HEK293 (cell line): ENCODE measurements around the gene THSD7B.
"Not testable (repeated sequence)": the region's sequence is repeated elsewhere in the genome, so short reads cannot be mapped to it uniquely, and the experiment has no call there.

ENCODE experiments used
- CTCF ChIA-PET: fragments of 350-600 bp; formaldehyde crosslinking; extraction: SDS; loops from one replicate; lab custom pipeline; 2021; ENCODE audit warnings: antibody characterized with exemption; lab: Yijun Ruan, JAX
- POLR2A ChIA-PET: fragments of 300-600 bp; formaldehyde crosslinking; extraction: SDS; loops from one replicate; lab custom pipeline; 2020; ENCODE audit warnings: antibody characterized with exemption, inconsistent platforms; lab: Yijun Ruan, JAX
- H3K27ac ChIP-seq: fragments of 200-500 bp; sonication (Bioruptor generic); 2 replicates; pipeline ENCODE4 v1.5.1; 2014; ENCODE audit warnings: low read depth, low read length, control low read depth, inconsistent platforms; ENCODE audit errors: extremely low read depth
- H3K36me3 ChIP-seq, 2 experiments: fragments of 200-500 bp in 1 of 2; sonication (Bioruptor generic) in 1 of 2; 1 replicate in 1 of 2; 2 replicates in 1 of 2; pipeline ENCODE4 v1.5.1; 2014 to 2017; ENCODE audit warnings: inconsistent platforms in 2 of 2, low read length in 2 of 2; ENCODE audit not compliant: control insufficient read depth in 2 of 2, insufficient read depth in 1 of 2
- H3K4me1 ChIP-seq: fragments of 200-500 bp; sonication (Bioruptor generic); 2 replicates; pipeline ENCODE4 v1.5.1; 2014; ENCODE audit warnings: mild to moderate bottlenecking, low read length, inconsistent platforms; ENCODE audit not compliant: control insufficient read depth, insufficient read depth
- H3K4me3 ChIP-seq: 2 replicates; pipeline ENCODE4 v1.5.1; 2011; ENCODE audit warnings: low read depth, mild to moderate bottlenecking, control low read depth, low read length, moderate library complexity
- H3K9me3 ChIP-seq: fragments of 200-500 bp; sonication (Bioruptor generic); 2 replicates; pipeline ENCODE4 v1.5.1; 2014; ENCODE audit warnings: low read depth, low read length, inconsistent platforms; ENCODE audit not compliant: control insufficient read depth, insufficient read depth
- GLI2 ChIP-seq: fragments of 450-650 bp; formaldehyde crosslinking; IDR thresholded peaks from 2 replicates; pipeline ENCODE4; 2017; ENCODE audit warnings: missing biosample characterization, missing genetic modification characterization, low read depth, borderline replicate concordance
- GLI4 ChIP-seq: fragments of 450-650 bp; formaldehyde crosslinking; IDR thresholded peaks from 2 replicates; pipeline ENCODE4 v1.5.1; 2016; ENCODE audit warnings: missing biosample characterization, missing genetic modification characterization
- HOXD13 ChIP-seq: sonication (generic); formaldehyde crosslinking; IDR thresholded peaks from 2 replicates; pipeline ENCODE4 v1.8.0; 2022; ENCODE audit warnings: missing genetic modification reagents, borderline replicate concordance
- OVOL3 ChIP-seq: fragments of 450-650 bp; formaldehyde crosslinking; IDR thresholded peaks from 2 replicates; pipeline ENCODE4 v1.5.1; 2016; ENCODE audit warnings: missing biosample characterization, missing genetic modification characterization
- TRIM28 ChIP-seq: IDR thresholded peaks from 2 replicates; pipeline ENCODE4 v1.6.1; 2011; ENCODE audit warnings: low read length, control low read depth, borderline replicate concordance
- ZBTB8A ChIP-seq: fragments of 450-650 bp; formaldehyde crosslinking; IDR thresholded peaks from 2 replicates; pipeline ENCODE4 v1.5.1; 2016; ENCODE audit warnings: missing biosample characterization, missing genetic modification characterization
- ZNF140 ChIP-seq: fragments of 450-650 bp; formaldehyde crosslinking; IDR thresholded peaks from 2 replicates; pipeline ENCODE4 v1.5.1; 2016; ENCODE audit warnings: missing biosample characterization, missing genetic modification characterization
- ZNF202 ChIP-seq: fragments of 450-650 bp; formaldehyde crosslinking; IDR thresholded peaks from 2 replicates; pipeline ENCODE4 v1.5.1; 2016; ENCODE audit warnings: missing biosample characterization, missing genetic modification characterization, borderline replicate concordance
- ZNF266 ChIP-seq: fragments of 450-650 bp; formaldehyde crosslinking; IDR thresholded peaks from 2 replicates; pipeline ENCODE4 v1.5.1; 2016; ENCODE audit warnings: missing biosample characterization, missing genetic modification characterization, low read depth
- ZNF394 ChIP-seq: fragments of 450-650 bp; formaldehyde crosslinking; IDR thresholded peaks from 2 replicates; pipeline ENCODE4 v1.5.1; 2016; ENCODE audit warnings: missing biosample characterization, missing genetic modification characterization, mild to moderate bottlenecking, moderate library complexity, borderline replicate concordance
- ZNF404 ChIP-seq: fragments of 450-650 bp; formaldehyde crosslinking; IDR thresholded peaks from 2 replicates; pipeline ENCODE4 v1.5.1; 2017; ENCODE audit warnings: missing biosample characterization, missing genetic modification characterization
- ZNF426 ChIP-seq: fragments of 450-650 bp; formaldehyde crosslinking; IDR thresholded peaks from 2 replicates; pipeline ENCODE4 v1.5.1; 2017; ENCODE audit warnings: missing biosample characterization, missing genetic modification characterization, mild to moderate bottlenecking, inconsistent platforms, moderate library complexity
- ZNF473 ChIP-seq: fragments of 450-650 bp; formaldehyde crosslinking; IDR thresholded peaks from 2 replicates; pipeline ENCODE4 v1.5.1; 2017; ENCODE audit warnings: missing biosample characterization, missing genetic modification characterization
- ZNF555 ChIP-seq: fragments of 450-650 bp; formaldehyde crosslinking; conservative IDR thresholded peaks from 2 replicates; pipeline ENCODE4 v1.5.1; 2017; ENCODE audit warnings: missing biosample characterization, mild to moderate bottlenecking, missing genetic modification characterization, inconsistent platforms
- ZNF623 ChIP-seq: fragments of 450-650 bp; formaldehyde crosslinking; IDR thresholded peaks from 2 replicates; pipeline ENCODE4 v1.5.1; 2016; ENCODE audit warnings: missing biosample characterization, missing genetic modification characterization
- ZSCAN30 ChIP-seq: fragments of 450-650 bp; IDR thresholded peaks from 2 replicates; pipeline ENCODE4 v1.5.1; 2018; ENCODE audit warnings: missing biosample characterization, mild to moderate bottlenecking, missing genetic modification characterization, moderate library complexity
- TF ChIP-seq, protein P1 (sequence below): fragments of 450-650 bp; formaldehyde crosslinking; conservative IDR thresholded peaks from 2 replicates; pipeline ENCODE4 v1.5.1; 2016; ENCODE audit warnings: low read depth, missing biosample characterization, missing genetic modification characterization
- TF ChIP-seq, protein P2 (sequence below): fragments of 450-650 bp; formaldehyde crosslinking; conservative IDR thresholded peaks from 2 replicates; pipeline ENCODE4 v1.5.1; 2016; ENCODE audit warnings: low read depth, missing biosample characterization, missing genetic modification characterization
- TF ChIP-seq, protein P3 (sequence below): sonication (generic); formaldehyde crosslinking; IDR thresholded peaks from 2 replicates; pipeline ENCODE4 v1.8.1; 2022; ENCODE audit warnings: mild to moderate bottlenecking, moderate library complexity, missing genetic modification reagents

Gene THSD7B

DNA sequence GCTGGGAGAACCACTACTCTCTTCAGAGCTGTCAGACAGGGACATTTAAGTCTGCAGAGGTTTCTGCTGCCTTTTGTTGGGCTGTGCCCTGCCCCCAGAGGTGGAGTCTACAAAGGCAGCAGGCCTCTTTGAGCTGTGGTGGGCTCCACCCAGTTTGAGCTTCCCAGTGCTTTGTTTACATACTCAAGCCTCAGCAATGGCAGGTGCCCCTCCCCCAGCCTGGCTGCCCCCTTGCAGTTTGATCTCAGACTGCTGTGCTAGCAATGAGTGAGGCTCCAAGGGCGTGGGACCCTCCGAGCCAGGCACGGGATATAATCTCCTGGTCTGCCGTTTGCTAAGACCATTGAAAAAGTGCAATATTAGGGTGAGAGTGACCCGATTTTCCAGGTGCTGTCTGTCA lies 822.5 kb downstream of the THSD7B start:
- CTCF ChIA-PET, H3K27ac ChIP-seq, H3K4me1 ChIP-seq, H3K9me3 ChIP-seq, H3K36me3 ChIP-seq, POLR2A ChIA-PET, H3K4me3 ChIP-seq: not testable (repeated sequence)

DNA sequence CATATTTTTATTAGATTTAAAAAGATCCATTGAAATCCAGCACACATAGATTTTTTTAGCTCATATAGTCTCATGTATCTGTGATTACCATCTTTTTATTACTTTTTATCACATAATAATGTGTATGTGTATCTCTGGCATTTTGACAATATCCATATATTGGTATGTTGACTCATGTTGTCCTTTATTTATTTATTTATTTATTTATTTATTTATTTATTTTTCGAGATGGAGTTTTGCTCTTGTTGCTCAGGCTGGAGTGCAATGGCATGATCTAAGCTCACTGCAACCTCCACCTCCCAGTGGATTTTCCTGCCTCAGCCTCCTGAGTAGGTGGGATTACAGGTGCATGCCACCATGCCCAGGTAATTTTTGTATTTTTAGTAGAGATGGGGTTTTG lies 823.2 kb downstream of the THSD7B start:
- CTCF ChIA-PET, POLR2A ChIA-PET, H3K4me3 ChIP-seq, H3K27ac ChIP-seq: not testable (repeated sequence)
- TF ChIP-seq ZNF426 (peak; percentile 46), ZBTB8A (tag by site-specific recombination) (peak; percentile 47), ZNF140 (tag by site-specific recombination) (peak; percentile 53; the same call in 1 of the 2 replicates), ZNF555 (tag by site-specific recombination) (peak; percentile 53), ZNF623 (0 out of 2 replicates have a peak, but pooled peaks have one; percentile 33), ZNF404 (tag by site-specific recombination) (0 out of 2 replicates have a peak, but pooled peaks have one; percentile 37), ZNF202 (tag by site-specific recombination) (peak; percentile 64; the same call in 1 of the 2 replicates), ZNF394 (tag by site-specific recombination) (peak; percentile 73; the same call in 1 of the 2 replicates)
- TF ChIP-seq, protein P1, sequence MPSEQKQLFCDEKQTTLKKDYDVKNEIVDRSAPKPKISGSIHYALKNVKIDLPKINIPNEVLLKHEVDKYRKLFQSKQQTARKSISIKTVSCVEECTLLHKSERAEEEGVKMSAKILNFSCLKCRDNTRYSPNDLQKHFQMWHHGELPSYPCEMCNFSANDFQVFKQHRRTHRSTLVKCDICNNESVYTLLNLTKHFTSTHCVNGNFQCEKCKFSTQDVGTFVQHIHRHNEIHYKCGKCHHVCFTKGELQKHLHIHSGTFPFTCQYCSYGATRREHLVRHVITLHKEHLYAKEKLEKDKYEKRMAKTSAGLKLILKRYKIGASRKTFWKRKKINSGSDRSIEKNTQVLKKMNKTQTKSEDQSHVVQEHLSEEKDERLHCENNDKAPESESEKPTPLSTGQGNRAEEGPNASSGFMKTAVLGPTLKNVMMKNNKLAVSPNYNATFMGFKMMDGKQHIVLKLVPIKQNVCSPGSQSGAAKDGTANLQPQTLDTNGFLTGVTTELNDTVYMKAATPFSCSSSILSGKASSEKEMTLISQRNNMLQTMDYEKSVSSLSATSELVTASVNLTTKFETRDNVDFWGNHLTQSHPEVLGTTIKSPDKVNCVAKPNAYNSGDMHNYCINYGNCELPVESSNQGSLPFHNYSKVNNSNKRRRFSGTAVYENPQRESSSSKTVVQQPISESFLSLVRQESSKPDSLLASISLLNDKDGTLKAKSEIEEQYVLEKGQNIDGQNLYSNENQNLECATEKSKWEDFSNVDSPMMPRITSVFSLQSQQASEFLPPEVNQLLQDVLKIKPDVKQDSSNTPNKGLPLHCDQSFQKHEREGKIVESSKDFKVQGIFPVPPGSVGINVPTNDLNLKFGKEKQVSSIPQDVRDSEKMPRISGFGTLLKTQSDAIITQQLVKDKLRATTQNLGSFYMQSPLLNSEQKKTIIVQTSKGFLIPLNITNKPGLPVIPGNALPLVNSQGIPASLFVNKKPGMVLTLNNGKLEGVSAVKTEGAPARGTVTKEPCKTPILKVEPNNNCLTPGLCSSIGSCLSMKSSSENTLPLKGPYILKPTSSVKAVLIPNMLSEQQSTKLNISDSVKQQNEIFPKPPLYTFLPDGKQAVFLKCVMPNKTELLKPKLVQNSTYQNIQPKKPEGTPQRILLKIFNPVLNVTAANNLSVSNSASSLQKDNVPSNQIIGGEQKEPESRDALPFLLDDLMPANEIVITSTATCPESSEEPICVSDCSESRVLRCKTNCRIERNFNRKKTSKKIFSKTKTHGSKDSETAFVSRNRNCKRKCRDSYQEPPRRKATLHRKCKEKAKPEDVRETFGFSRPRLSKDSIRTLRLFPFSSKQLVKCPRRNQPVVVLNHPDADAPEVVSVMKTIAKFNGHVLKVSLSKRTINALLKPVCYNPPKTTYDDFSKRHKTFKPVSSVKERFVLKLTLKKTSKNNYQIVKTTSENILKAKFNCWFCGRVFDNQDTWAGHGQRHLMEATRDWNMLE (tag by site-specific recombination): peak; percentile 64
- TF ChIP-seq, protein P2, sequence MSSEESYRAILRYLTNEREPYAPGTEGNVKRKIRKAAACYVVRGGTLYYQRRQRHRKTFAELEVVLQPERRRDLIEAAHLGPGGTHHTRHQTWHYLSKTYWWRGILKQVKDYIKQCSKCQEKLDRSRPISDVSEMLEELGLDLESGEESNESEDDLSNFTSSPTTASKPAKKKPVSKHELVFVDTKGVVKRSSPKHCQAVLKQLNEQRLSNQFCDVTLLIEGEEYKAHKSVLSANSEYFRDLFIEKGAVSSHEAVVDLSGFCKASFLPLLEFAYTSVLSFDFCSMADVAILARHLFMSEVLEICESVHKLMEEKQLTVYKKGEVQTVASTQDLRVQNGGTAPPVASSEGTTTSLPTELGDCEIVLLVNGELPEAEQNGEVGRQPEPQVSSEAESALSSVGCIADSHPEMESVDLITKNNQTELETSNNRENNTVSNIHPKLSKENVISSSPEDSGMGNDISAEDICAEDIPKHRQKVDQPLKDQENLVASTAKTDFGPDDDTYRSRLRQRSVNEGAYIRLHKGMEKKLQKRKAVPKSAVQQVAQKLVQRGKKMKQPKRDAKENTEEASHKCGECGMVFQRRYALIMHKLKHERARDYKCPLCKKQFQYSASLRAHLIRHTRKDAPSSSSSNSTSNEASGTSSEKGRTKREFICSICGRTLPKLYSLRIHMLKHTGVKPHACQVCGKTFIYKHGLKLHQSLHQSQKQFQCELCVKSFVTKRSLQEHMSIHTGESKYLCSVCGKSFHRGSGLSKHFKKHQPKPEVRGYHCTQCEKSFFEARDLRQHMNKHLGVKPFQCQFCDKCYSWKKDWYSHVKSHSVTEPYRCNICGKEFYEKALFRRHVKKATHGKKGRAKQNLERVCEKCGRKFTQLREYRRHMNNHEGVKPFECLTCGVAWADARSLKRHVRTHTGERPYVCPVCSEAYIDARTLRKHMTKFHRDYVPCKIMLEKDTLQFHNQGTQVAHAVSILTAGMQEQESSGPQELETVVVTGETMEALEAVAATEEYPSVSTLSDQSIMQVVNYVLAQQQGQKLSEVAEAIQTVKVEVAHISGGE: peak; percentile 48; the same call in 1 of the 2 replicates
- TF ChIP-seq, all 188 proteins: peak for 10; not testable (repeated sequence) for 178
- not testable (repeated sequence) for H3K36me3 ChIP-seq, H3K9me3 ChIP-seq, H3K4me1 ChIP-seq

DNA sequence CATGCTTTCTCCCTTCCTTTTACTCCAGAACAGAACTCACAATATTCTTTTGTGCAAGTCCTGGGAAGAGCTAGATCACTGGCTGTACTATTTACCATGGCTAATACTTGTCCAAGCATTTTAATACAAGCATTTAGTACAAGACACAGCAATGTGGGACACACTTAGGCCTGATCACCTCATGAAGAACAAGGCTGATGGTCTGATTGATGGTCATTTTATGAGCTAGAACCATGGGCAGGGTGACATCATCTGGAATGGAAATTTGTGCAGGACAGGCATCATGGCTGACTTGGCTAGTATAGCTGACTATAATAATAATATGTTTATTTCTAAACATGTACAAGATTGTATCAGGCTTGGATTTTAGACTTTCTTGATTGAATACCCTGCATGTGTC lies 824.8 kb downstream of the THSD7B start:
- TF ChIP-seq ZNF266 (tag by site-specific recombination): no peak
- no peak for TF ChIP-seq ZNF623
- TF ChIP-seq HOXD13 (CRISPR knock-in tag): no peak
- no peak for TF ChIP-seq OVOL3 (tag by site-specific recombination)
- TF ChIP-seq ZSCAN30: no peak
- TF ChIP-seq ZNF473 (tag by site-specific recombination): no peak
- TF ChIP-seq TRIM28: no peak
- TF ChIP-seq GLI4 (tag by site-specific recombination): no peak
- TF ChIP-seq GLI2: no peak
- TF ChIP-seq, protein P3, sequence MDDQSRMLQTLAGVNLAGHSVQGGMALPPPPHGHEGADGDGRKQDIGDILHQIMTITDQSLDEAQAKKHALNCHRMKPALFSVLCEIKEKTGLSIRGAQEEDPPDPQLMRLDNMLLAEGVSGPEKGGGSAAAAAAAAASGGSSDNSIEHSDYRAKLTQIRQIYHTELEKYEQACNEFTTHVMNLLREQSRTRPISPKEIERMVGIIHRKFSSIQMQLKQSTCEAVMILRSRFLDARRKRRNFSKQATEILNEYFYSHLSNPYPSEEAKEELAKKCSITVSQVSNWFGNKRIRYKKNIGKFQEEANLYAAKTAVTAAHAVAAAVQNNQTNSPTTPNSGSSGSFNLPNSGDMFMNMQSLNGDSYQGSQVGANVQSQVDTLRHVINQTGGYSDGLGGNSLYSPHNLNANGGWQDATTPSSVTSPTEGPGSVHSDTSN (CRISPR knock-in tag): no peak
- ChIA-PET POLR2A (no interaction called here), CTCF (no interaction called here)
- Histone ChIP-seq H3K9me3 (no peaks in the 10 kb centered on the region), H3K4me1 (no peaks in the 10 kb centered on the region), H3K4me3 (no peak overlapping the region), H3K27ac (no peak overlapping the region), H3K36me3 (no peaks in the 10 kb centered on the region)
